ENCODE measurements around the gene EIF5A2.
"Not testable (repeated sequence)": the region's sequence is repeated elsewhere in the genome, so short reads cannot be mapped to it uniquely, and the experiment has no call there.

DNA sequence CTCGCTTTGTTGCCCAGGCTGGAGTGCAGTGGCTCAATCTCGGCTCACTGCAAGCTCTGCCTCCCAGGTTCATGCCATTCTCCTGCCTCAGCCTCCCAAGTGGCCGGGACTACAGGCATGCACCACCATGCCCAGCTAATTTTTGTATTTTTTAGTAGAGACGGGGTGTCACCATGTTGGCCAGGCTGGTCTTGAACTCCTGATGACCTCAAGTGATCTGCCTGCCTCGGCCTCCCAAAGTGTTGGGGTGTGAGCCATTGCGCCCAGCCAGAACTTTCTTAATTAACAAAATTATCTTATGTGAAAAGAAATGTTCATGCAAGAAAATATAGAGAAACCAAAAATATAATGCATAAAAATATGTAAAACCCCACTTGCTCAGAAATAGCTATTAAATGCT is 31.1 kb downstream of the EIF5A2 start:
- TF ChIP-seq CTCF (IDR thresholded peaks at IDR 0.05 in 4 of 5, conservative IDR thresholded peaks at IDR 0.05 in 1 of 5); POLR2A (IDR thresholded peaks at IDR 0.05): not testable (repeated sequence)
